Dedifferentiated amniotic fluid mesenchymal stem cell (primary cell): Measurements from ENCODE around the gene MYO10.
"Not testable (repeated sequence)": the region's sequence is repeated elsewhere in the genome, so short reads cannot be mapped to it uniquely, and the experiment has no call there.

Experiments
- DNase-seq: peaks from one replicate; pipeline ENCODE4 v3.0.0-alpha.2; 2016; ENCODE audit errors: extremely low spot score

The MYO10 gene

GRCh38 chr5:16668631-16669030 is 267.5 kb downstream of the MYO10 start:
- DNase-seq: no peak

- DNase-seq: no peak
Measured at GRCh38 chr5:16668194-16668593, 267.9 kb downstream of the MYO10 start.

- DNase-seq: no peak
Measured at GRCh38 chr5:16666883-16667398, 269.1 kb downstream of the MYO10 start.

- DNase-seq: no peak
Measured at GRCh38 chr5:16666130-16666882, 269.8 kb downstream of the MYO10 start.

GRCh38 chr5:16665601-16666000 is 270.5 kb downstream of the MYO10 start:
- DNase-seq: no peak

GRCh38 chr5:16664368-16664767 is 271.7 kb downstream of the MYO10 start:
- no peak for DNase-seq

- DNase-seq: no peak
Measured at GRCh38 chr5:16663840-16664239, 272.2 kb downstream of the MYO10 start.

- DNase-seq: no peak
Measured at GRCh38 chr5:16661713-16662112, 274.4 kb downstream of the MYO10 start.

GRCh38 chr5:16660982-16661381 is 275.1 kb downstream of the MYO10 start:
- no peak for DNase-seq

GRCh38 chr5:16659536-16659935 is 276.6 kb downstream of the MYO10 start:
- no peak for DNase-seq

GRCh38 chr5:16656561-16657191 is 279.4 kb downstream of the MYO10 start:
- no peak for DNase-seq

GRCh38 chr5:16654647-16655334 is 281.3 kb downstream of the MYO10 start:
- DNase-seq: no peak

GRCh38 chr5:16648739-16649138 is 287.3 kb downstream of the MYO10 start:
- not testable (repeated sequence) for DNase-seq

GRCh38 chr5:16644301-16644889 is 291.7 kb downstream of the MYO10 start:
- no peak for DNase-seq

GRCh38 chr5:16642867-16643266 is 293.2 kb downstream of the MYO10 start:
- DNase-seq: no peak

- DNase-seq: no peak
Measured at GRCh38 chr5:16639206-16639605, 296.9 kb downstream of the MYO10 start.

- DNase-seq: no peak
Measured at GRCh38 chr5:16628376-16628775, 307.7 kb downstream of the MYO10 start.

GRCh38 chr5:16626696-16627264 is 309.3 kb downstream of the MYO10 start:
- DNase-seq: no peak

GRCh38 chr5:16625096-16625495 is 311.0 kb downstream of the MYO10 start:
- no peak for DNase-seq

GRCh38 chr5:16619136-16619535 is 317.0 kb downstream of the MYO10 start:
- DNase-seq: no peak

GRCh38 chr5:16618138-16618897 is 317.8 kb downstream of the MYO10 start:
- no peak for DNase-seq
